Frontal cortex (tissue), 4 donors: ENCODE measurements around the gene HARS1. TPM values are rescaled to one million over a fixed set of nuclear protein-coding genes. Genes with fewer than 3 reads are reported as not detected.
"Not testable (repeated sequence)": the region's sequence is repeated elsewhere in the genome, so short reads cannot be mapped to it uniquely, and the experiment has no call there.

Experiments used
- DNase-seq, 2 donors: peaks; one replicate each; pipeline ENCODE4 v3.0.0; 2012; ENCODE audit warnings: low spot score in 2 of 2
- FAIRE-seq: peaks from 2 replicates; lab custom pipeline; 2012; peaks lifted over from hg19 to GRCh38; lab: Jason Lieb, UNC
- total RNA-seq: library from RNA; depleted of rRNA; stranded (reverse); fragments of >200 nt; gene quantifications from one replicate; pipeline ENCODE4 v1.2.3, GENCODE V29; 2014
- donor health status: control.
- donor health status: control.
- donor health status: control.

The HARS1 gene
- total RNA-seq: 74.2 TPM

GRCh38 chr5:140690941-140691924 lies at the start of gene HARS1, which contains the start of gene HARS2:
Gene HARS1, minus strand, starts transcription at chr5:140691370. Its CDS starts 66 bp downstream, at chr5:140691304.
Gene HARS2, plus strand, starts transcription at chr5:140691455. Its CDS starts 194 bp downstream, at chr5:140691649.
- FAIRE-seq (no peak), DNase-seq (peak; percentile 75 to 88)

- DNase-seq (no peak), FAIRE-seq (no peak)
Measured at GRCh38 chr5:140737486-140737885, 46.3 kb upstream of the HARS1 start.

- DNase-seq (no peak), FAIRE-seq (no peak)
Measured at GRCh38 chr5:140734354-140734753, 43.2 kb upstream of the HARS1 start.

- DNase-seq (no peak), FAIRE-seq (no peak)
Measured at GRCh38 chr5:140733098-140733497, 41.9 kb upstream of the HARS1 start.

- DNase-seq (peak in 1 of 2 donors; percentile 13), FAIRE-seq (no peak)
Measured at GRCh38 chr5:140725799-140726471, 34.8 kb upstream of the HARS1 start.

GRCh38 chr5:140721395-140721794 lies 30.2 kb upstream of the HARS1 start:
- not testable (repeated sequence) for FAIRE-seq, DNase-seq

GRCh38 chr5:140720738-140721137 lies 29.6 kb upstream of the HARS1 start:
- FAIRE-seq, DNase-seq: not testable (repeated sequence)

GRCh38 chr5:140718266-140718592 lies 27.1 kb upstream of the HARS1 start:
- DNase-seq: no peak

GRCh38 chr5:140716238-140716637 lies 25.1 kb upstream of the HARS1 start:
- not testable (repeated sequence) for FAIRE-seq, DNase-seq

More at GRCh38 chr5:140718266-140718592, 27.1 kb upstream of the HARS1 start:
- FAIRE-seq: no peak

GRCh38 chr5:140713562-140714094 lies 22.5 kb upstream of the HARS1 start:
- DNase-seq: no peak
- no peak for FAIRE-seq

GRCh38 chr5:140711794-140712193 lies 20.6 kb upstream of the HARS1 start:
- DNase-seq (no peak), FAIRE-seq (peak; percentile 17)

- FAIRE-seq (no peak), DNase-seq (peak in 1 of 2 donors; percentile 78)
Measured at GRCh38 chr5:140710899-140711552, 19.9 kb upstream of the HARS1 start.

GRCh38 chr5:140708787-140709186 lies 17.6 kb upstream of the HARS1 start:
- FAIRE-seq, DNase-seq: not testable (repeated sequence)

- DNase-seq (no peak), FAIRE-seq (no peak)
Measured at GRCh38 chr5:140707812-140708211, 16.6 kb upstream of the HARS1 start.

- DNase-seq (peak; percentile 80 to 88), FAIRE-seq (peak; percentile 88)
Measured at GRCh38 chr5:140700177-140701144, 9.3 kb upstream of the HARS1 start, which contains the start of gene ZMAT2. Gene ZMAT2, plus strand, starts transcription at chr5:140700447. Its CDS starts 14 bp downstream, at chr5:140700461.

GRCh38 chr5:140696891-140697492 lies 5.8 kb upstream of the HARS1 start:
- FAIRE-seq (no peak), DNase-seq (no peak)

GRCh38 chr5:140694276-140694675 lies 3.1 kb upstream of the HARS1 start:
- no peak for DNase-seq
- no peak for FAIRE-seq

- FAIRE-seq (no peak), DNase-seq (no peak)
Measured at GRCh38 chr5:140690376-140690932, 716 bp downstream of the HARS1 start.
